Liver (tissue), 3 donors: ENCODE measurements around the gene CXXC4.

ENCODE experiments used
- CTCF ChIP-seq: fragments of 150-350 bp; IDR thresholded peaks from 2 replicates; pipeline ENCODE4 v1.5.1; 2017; ENCODE audit warnings: improper control_type of control experiment, low read depth, low read length; ENCODE audit not compliant: missing input control
- FOXA1 ChIP-seq: IDR thresholded peaks from 2 replicates; pipeline ENCODE4 v1.6.1; 2016; ENCODE audit warnings: antibody characterized with exemption
- GABPA ChIP-seq, 2 donors: IDR thresholded peaks in 1 of 2; conservative IDR thresholded peaks in 1 of 2; 2 replicates each; pipeline ENCODE4 v1.6.1; 2016; ENCODE audit warnings: antibody characterized with exemption in 2 of 2, mild to moderate bottlenecking in 1 of 2, moderate library complexity in 1 of 2
- JUND ChIP-seq, 2 donors: IDR thresholded peaks; 2 replicates each; pipeline ENCODE4 v1.6.1; 2016; ENCODE audit warnings: antibody characterized with exemption in 2 of 2
- REST ChIP-seq: IDR thresholded peaks from 2 replicates; pipeline ENCODE4 v1.6.1; 2016; ENCODE audit warnings: antibody characterized with exemption, mild to moderate bottlenecking
- SP1 ChIP-seq: IDR thresholded peaks from 2 replicates; pipeline ENCODE4 v1.6.1; 2018; ENCODE audit warnings: antibody characterized with exemption, mild to moderate bottlenecking
- TAF1 ChIP-seq: conservative IDR thresholded peaks from 2 replicates; pipeline ENCODE4 v1.6.1; 2016; ENCODE audit warnings: antibody characterized with exemption, mild to moderate bottlenecking
- ZBTB33 ChIP-seq: IDR thresholded peaks from 2 replicates; pipeline ENCODE4 v1.6.1; 2016; ENCODE audit warnings: antibody characterized with exemption
- donor health status: healthy.
- donor health status: healthy.

GRCh38 chr4:104462641-104463040 lies 32.1 kb downstream of the CXXC4 start:
- TF ChIP-seq REST (no peak), CTCF (no peak), GABPA (IDR thresholded peaks at IDR 0.05 in 1 of 2, conservative IDR thresholded peaks at IDR 0.05 in 1 of 2) (no peak), JUND (IDR thresholded peaks at IDR 0.05) (no peak), FOXA1 (no peak), ZBTB33 (no peak), TAF1 (no peak), SP1 (no peak)
